ENCODE results near the gene BBOX1. TPM values are rescaled to one million over a fixed set of nuclear protein-coding genes. Genes with fewer than 3 reads are reported as not detected.

Gene BBOX1
- total and polyA plus RNA-seq, 2 donors (not counting 3 experiments of a cell fraction or from before 2014, with no cell fraction given) = not detected

DNA sequence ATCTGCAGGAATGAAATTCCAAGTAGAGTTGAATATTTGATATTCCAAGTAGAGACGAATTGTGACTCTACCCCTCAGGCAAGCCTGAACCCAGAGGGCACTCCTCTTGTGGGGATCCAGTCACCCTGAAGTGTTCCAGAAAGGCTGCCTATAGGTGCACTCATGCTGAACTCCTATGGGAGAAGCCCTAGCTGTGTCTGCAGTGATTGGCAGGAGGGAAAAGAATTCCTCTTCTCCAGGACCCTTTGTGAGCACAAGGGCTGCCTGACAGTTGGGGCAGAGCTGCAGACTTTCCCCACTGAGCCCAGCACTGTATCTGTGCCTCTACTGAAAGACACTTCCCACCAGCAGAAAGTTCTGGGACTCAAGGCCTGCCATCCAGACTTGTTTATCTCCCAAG lies 35.0 kb downstream of the BBOX1 start:
- Histone ChIP-seq H4K20me1 (replicated peaks; ENCODE audit: control insufficient read depth, extremely low read depth, insufficient read depth, low read length) (no peaks in the 10 kb centered on the region), H3K9me1 (replicated peaks; ENCODE audit: control insufficient read depth, extremely low read depth, insufficient read depth, low read length) (no peaks in the 10 kb centered on the region), H3K36me3 (ENCODE audit: control insufficient read depth in 2 of 2, extremely low read depth in 1 of 2, insufficient read depth in 2 of 2, low read length in 2 of 2) (no peaks in the 10 kb centered on the region), H3K27me3 (ENCODE audit: control insufficient read depth in 2 of 2, insufficient read depth in 2 of 2, low read length in 2 of 2) (no peaks in the 10 kb centered on the region), H3K27ac (ENCODE audit: insufficient read depth, low read depth, low read length) (no peak overlapping the region), H2AFZ (ENCODE audit: low read depth, low read length) (no peak overlapping the region), H3K4me3 (replicated peaks in 1 of 3; ENCODE audit: insufficient read depth in 1 of 3, low read depth in 1 of 3, low read length in 3 of 3) (no peak overlapping the region), H3K9ac (replicated peaks; ENCODE audit: extremely low read depth, insufficient read depth, low read length) (no peak overlapping the region), H3K4me2 (ENCODE audit: insufficient read depth, low read length) (no peak overlapping the region), H3K79me2 (ENCODE audit: control insufficient read depth, insufficient read depth, low read length) (no peaks in the 10 kb centered on the region), H3K4me1 (ENCODE audit: control insufficient read depth, extremely low read depth, insufficient read depth, low read length) (no peaks in the 10 kb centered on the region), H3K9me3 (replicated peaks; ENCODE audit: control insufficient read depth, insufficient read depth, low read length) (no peaks in the 10 kb centered on the region)
- FAIRE-seq (no peak), DNase-seq (ENCODE audit: low read depth, low spot score) (no peak)
- ChIA-PET CTCF (no interaction called here), POLR2A (no interaction called here)
- intact Hi-C loops (cut with micrococcal nuclease) = no loop called here
- no TSS peak for BruUV-seq (replicated peaks)
- TF ChIP-seq CTCF (IDR thresholded peaks at IDR 0.05; ENCODE audit: extremely low read depth in 1 of 2, insufficient read depth in 1 of 2, low read depth in 1 of 2, low read length in 2 of 2) (no peak), JUN (IDR thresholded peaks at IDR 0.05; ENCODE audit: borderline replicate concordance, insufficient read depth, insufficient read length, low read depth) (no peak), GATA2 (IDR thresholded peaks at IDR 0.05; ENCODE audit: insufficient read depth, insufficient read length, low read depth, low read length) (no peak), EZH2 (IDR thresholded peaks at IDR 0.05; ENCODE audit: borderline replicate concordance, low read depth, low read length, severe bottlenecking) (no peak), POLR2AphosphoS5 (IDR thresholded peaks at IDR 0.05; ENCODE audit: insufficient read depth, low read depth, low read length) (no peak)
- dilution Hi-C loops (cut with MboI; ENCODE audit: extremely low pct_ligation_motif_present, low sequenced_read_pairs) = no loop called here

GRCh38 chr11:27076121-27076589 lies 35.5 kb downstream of the BBOX1 start:
- CTCF ChIA-PET = no interaction called here
- intact Hi-C loops (cut with micrococcal nuclease) = no loop called here
- dilution Hi-C loops (cut with MboI; ENCODE audit: extremely low pct_ligation_motif_present, low sequenced_read_pairs) = no loop called here

More at GRCh38 chr11:27076121-27076589, 35.5 kb downstream of the BBOX1 start:
- Histone ChIP-seq H3K4me2 (ENCODE audit: insufficient read depth, low read length) (no peak overlapping the region), H3K9me1 (replicated peaks; ENCODE audit: control insufficient read depth, extremely low read depth, insufficient read depth, low read length) (no peaks in the 10 kb centered on the region), H3K9ac (replicated peaks; ENCODE audit: extremely low read depth, insufficient read depth, low read length) (no peak overlapping the region), H3K4me1 (ENCODE audit: control insufficient read depth, extremely low read depth, insufficient read depth, low read length) (no peaks in the 10 kb centered on the region), H2AFZ (ENCODE audit: low read depth, low read length) (no peak overlapping the region), H3K36me3 (ENCODE audit: control insufficient read depth in 2 of 2, extremely low read depth in 1 of 2, insufficient read depth in 2 of 2, low read length in 2 of 2) (no peaks in the 10 kb centered on the region), H3K9me3 (replicated peaks; ENCODE audit: control insufficient read depth, insufficient read depth, low read length) (no peaks in the 10 kb centered on the region), H3K27ac (ENCODE audit: insufficient read depth, low read depth, low read length) (no peak overlapping the region), H3K4me3 (replicated peaks in 1 of 3; ENCODE audit: insufficient read depth in 1 of 3, low read depth in 1 of 3, low read length in 3 of 3) (no peak overlapping the region), H4K20me1 (replicated peaks; ENCODE audit: control insufficient read depth, extremely low read depth, insufficient read depth, low read length) (no peaks in the 10 kb centered on the region), H3K79me2 (ENCODE audit: control insufficient read depth, insufficient read depth, low read length) (no peaks in the 10 kb centered on the region), H3K27me3 (ENCODE audit: control insufficient read depth in 2 of 2, insufficient read depth in 2 of 2, low read length in 2 of 2) (no peaks in the 10 kb centered on the region)
- TF ChIP-seq JUN (IDR thresholded peaks at IDR 0.05; ENCODE audit: borderline replicate concordance, insufficient read depth, insufficient read length, low read depth) = no peak
- no peak for TF ChIP-seq CTCF (IDR thresholded peaks at IDR 0.05; ENCODE audit: extremely low read depth in 1 of 2, insufficient read depth in 1 of 2, low read depth in 1 of 2, low read length in 2 of 2)
- no peak for TF ChIP-seq FOS (IDR thresholded peaks at IDR 0.05; ENCODE audit: borderline replicate concordance, insufficient read depth, low read length)
- no peak for TF ChIP-seq POLR2A (IDR thresholded peaks at IDR 0.05; ENCODE audit: low read depth, low read length)
- no peak for TF ChIP-seq MAX (IDR thresholded peaks at IDR 0.05; ENCODE audit: insufficient read depth, insufficient read length)
- no peak for TF ChIP-seq MYC (IDR thresholded peaks at IDR 0.05; ENCODE audit: low read depth, low read length)
- TF ChIP-seq GATA2 (IDR thresholded peaks at IDR 0.05; ENCODE audit: insufficient read depth, insufficient read length, low read depth, low read length) = no peak
- no peak for TF ChIP-seq EZH2 (IDR thresholded peaks at IDR 0.05; ENCODE audit: borderline replicate concordance, low read depth, low read length, severe bottlenecking)
- no peak for TF ChIP-seq POLR2AphosphoS5 (IDR thresholded peaks at IDR 0.05; ENCODE audit: insufficient read depth, low read depth, low read length)
- POLR2A ChIA-PET = no interaction called here
- FAIRE-seq = no peak
- no TSS peak for BruUV-seq (replicated peaks)
- DNase-seq (ENCODE audit: low read depth, low spot score) = no peak
